Gastrocnemius medialis (tissue), 4 donors: ENCODE data around the gene MRNIP.
"Not testable (repeated sequence)": the region's sequence is repeated elsewhere in the genome, so short reads cannot be mapped to it uniquely, and the experiment has no call there.

ENCODE experiments used
- POLR2A ChIP-seq, 2 donors: fragments of 450-650 bp; IDR thresholded peaks; one replicate each; pipeline ENCODE4 v1.6.1; 2017; ENCODE audit warnings: antibody characterized with exemption in 2 of 2, mild to moderate bottlenecking in 2 of 2, moderate library complexity in 2 of 2
- TF ChIP-seq, protein P1 (sequence below), 5 experiments: fragments of 450-650 bp in 3 of 5; fragments of 200-600 bp in 2 of 5; sonication (generic) in 2 of 5; IDR thresholded peaks in 4 of 5; conservative IDR thresholded peaks in 1 of 5; 1 replicate in 4 of 5; 2 replicates in 1 of 5; pipeline ENCODE4 v1.5.1; 2016 to 2019; ENCODE audit warnings: antibody characterized with exemption in 5 of 5, mild to moderate bottlenecking in 3 of 5, moderate library complexity in 3 of 5

DNA sequence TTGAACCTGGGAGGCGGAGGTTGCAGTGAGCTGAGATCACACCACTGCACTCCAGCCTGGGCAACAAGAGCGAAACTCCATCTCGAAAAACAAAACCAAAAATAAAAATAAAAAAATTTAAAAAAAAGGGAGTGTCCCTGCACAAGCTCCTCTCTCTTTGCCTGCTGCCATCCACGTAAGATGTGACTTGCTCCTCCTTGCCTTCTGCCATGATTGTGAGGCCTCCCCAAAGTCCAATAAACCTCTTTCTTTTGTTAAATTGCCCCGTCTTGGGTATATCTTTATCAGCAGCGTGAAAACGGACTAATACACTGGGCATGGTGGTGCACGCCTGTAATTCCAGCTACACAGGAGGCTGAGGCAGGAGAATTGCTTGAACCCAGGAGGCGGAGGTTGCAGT, 69.3 kb downstream of the MRNIP start:
- TF ChIP-seq, protein P1, sequence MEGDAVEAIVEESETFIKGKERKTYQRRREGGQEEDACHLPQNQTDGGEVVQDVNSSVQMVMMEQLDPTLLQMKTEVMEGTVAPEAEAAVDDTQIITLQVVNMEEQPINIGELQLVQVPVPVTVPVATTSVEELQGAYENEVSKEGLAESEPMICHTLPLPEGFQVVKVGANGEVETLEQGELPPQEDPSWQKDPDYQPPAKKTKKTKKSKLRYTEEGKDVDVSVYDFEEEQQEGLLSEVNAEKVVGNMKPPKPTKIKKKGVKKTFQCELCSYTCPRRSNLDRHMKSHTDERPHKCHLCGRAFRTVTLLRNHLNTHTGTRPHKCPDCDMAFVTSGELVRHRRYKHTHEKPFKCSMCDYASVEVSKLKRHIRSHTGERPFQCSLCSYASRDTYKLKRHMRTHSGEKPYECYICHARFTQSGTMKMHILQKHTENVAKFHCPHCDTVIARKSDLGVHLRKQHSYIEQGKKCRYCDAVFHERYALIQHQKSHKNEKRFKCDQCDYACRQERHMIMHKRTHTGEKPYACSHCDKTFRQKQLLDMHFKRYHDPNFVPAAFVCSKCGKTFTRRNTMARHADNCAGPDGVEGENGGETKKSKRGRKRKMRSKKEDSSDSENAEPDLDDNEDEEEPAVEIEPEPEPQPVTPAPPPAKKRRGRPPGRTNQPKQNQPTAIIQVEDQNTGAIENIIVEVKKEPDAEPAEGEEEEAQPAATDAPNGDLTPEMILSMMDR (IDR thresholded peaks at IDR 0.05 in 4 of 5, conservative IDR thresholded peaks at IDR 0.05 in 1 of 5), result not testable (repeated sequence)
- TF ChIP-seq POLR2A (IDR thresholded peaks at IDR 0.05), result not testable (repeated sequence)
